GM12892 (cell line): ENCODE data around the gene ARHGAP22.

Source experiments
- POLR2A ChIP-seq: IDR thresholded peaks from 2 replicates; pipeline ENCODE4 v1.6.1; 2011; ENCODE audit warnings: low read depth, low read length, control low read depth
- POLR2AphosphoS5 ChIP-seq: IDR thresholded peaks from 2 replicates; pipeline ENCODE4 v1.6.1; 2011; ENCODE audit warnings: low read depth, low read length, control low read depth
- TAF1 ChIP-seq: IDR thresholded peaks from 2 replicates; pipeline ENCODE4 v1.6.1; 2011; ENCODE audit warnings: low read depth, mild to moderate bottlenecking, control low read depth, low read length, borderline replicate concordance

- TF ChIP-seq POLR2AphosphoS5 (no peak), POLR2A (no peak), TAF1 (no peak)
Measured at GRCh38 chr10:48417374-48417773, 187.5 kb downstream of the ARHGAP22 start.
